GM18520 (cell line): ENCODE results near the gene SPA17.

ENCODE experiments used
- ATAC-seq: cut with Tn5 transposase; IDR thresholded peaks from one replicate; pipeline ENCODE4 v1.9.1; 2021; ENCODE audit not compliant: unreplicated experiment

SPA17 gene

DNA sequence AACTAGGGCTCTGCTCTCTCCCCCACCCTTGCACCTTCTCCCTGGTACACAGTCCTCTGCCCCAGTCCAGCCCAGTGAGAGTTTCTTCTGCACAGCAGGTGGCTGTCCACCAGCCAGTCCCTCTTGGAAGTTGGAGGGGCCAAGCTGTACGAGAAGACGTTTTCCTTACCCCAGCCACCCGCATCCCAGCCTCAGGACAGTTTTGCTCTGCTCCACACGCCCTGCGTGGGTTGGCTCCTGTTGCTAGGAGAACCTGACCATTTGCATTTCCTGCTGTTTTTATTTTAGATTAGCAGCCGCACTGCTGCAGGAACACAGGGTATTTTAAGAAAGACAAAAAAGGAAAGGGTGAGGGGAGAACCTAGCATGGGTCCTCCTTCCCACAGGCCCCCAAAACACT lies 48.5 kb downstream of the SPA17 start:
- no peak for ATAC-seq

DNA sequence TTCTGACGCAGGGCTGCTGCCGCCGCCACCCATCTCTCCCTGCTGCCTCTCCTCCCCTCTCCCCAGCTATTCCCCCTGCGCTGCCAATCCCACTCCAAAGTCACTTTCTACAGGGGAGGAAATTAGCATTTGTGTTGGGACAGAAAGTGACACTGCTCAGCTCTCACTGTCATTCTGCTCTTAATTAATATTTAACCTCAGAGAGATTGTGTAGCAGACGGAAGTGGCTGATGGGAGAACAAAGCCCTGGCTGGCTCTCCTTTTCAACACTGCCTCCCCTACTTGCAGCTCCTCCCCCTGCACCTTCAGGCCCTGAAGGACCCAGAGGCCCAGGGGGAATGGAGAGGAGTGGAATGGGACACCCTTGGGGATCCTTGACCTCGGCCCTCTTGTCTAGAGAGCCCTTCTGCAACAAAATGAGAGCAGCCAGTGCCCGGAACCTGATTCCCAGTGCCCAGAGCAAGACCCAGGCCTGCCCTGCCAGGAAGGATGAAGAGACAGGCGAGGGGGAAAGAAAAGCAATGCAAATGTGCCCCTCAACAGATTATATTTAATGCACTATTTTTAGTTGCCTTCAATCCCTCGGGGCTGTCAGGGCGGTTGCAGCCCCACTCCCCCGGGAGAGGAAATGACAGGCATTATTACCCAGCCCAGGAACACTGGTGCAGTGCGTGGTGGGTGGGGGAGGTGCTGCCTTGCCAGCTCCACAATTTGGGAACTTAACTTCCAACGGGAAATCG lies 51.4 kb downstream of the SPA17 start:
- peak; percentile 76 for ATAC-seq

DNA sequence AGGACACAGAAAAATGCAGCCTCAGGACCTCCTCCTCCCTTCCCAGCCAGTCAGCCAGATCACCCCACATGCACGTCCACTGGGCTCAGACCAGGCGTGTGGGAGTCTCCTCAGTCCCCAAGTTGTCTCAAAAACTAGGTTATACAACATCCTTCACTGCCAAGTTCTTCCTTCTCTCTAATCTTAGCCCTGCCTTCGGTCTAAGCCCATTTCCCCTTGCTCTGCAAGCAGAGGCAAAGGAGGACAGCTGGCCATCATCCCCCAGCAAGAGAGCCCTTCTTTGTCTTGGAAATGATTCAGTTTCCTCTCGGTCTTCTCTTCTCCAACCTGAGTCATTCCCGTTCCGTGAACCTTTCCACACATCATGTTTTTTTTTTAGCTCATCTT lies 52.0 kb downstream of the SPA17 start:
- no peak for ATAC-seq

DNA sequence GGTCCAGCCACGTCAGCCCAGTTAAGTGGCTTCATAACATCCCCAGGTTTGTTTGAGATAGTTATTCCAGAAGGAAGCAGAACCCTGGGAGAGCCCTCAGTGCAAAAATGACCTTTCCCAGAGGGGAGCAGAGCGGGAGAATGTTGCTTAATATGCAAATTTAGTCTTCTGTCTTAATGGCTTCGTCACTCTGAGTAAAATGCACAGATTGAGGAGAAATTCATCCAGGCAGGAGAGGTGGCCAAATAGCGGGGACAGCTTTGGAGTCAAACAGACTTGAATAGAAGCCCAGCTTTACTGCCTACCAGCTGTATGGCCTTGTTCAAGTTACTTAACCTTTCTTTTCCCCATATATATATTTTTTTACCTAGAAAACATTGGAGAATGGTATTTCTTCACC lies 53.8 kb downstream of the SPA17 start:
- ATAC-seq: no peak

DNA sequence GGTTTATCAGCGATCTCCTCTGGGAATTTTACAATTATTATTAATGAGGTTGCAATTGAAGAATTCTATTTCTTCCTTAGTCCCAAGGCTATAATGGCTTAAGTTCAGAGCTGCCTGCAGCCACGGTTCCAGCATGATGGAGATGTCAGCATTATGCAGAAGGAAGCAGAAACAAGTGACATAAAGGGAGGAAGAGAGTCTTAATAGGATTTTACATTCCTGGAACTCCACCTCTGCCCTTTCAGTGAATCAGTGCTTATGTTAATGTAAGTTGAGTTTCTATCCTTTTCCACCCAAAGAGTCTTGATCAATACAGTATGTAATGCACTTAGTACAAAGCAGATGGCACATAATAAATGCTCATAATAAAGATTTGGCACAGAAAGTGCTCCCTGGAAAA lies 54.4 kb downstream of the SPA17 start:
- no peak for ATAC-seq

DNA sequence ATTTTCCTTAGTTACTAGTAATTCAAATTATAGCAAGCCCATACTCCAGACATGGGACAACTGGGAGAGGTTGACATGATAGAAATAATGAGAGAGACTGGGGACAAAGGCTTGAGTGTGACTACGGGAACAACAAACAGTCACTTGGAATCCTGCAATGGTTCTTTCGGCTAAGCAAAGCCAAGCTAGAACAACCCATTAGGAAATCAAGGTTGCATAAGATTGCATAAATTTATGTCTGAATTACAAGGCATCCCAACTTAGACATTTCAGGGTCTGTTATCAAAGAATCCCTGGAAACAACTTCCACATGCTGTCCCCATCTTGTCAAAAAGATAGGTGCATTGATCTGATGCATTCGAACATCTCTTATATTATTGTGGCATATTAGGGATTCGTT lies 55.9 kb downstream of the SPA17 start:
- ATAC-seq: no peak

DNA sequence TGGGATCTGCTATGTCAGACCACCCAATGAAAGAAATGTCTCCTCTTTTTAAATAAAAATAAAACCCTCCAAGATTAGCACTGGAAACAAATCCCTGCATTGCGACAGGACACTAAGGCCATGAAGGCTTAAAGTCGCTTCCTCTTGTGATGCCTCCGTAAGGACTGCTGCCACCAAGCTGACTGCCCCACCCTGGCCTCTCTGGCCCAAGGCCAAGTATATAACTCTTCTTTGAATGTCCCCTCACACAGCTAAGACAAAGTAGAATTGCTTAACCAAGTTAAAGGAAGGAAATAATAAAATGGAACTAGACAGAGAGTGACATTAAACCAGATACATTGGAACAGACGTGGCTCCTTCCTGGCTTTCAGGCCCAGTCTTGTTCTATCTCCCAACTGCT lies 58.5 kb downstream of the SPA17 start:
- no peak for ATAC-seq

DNA sequence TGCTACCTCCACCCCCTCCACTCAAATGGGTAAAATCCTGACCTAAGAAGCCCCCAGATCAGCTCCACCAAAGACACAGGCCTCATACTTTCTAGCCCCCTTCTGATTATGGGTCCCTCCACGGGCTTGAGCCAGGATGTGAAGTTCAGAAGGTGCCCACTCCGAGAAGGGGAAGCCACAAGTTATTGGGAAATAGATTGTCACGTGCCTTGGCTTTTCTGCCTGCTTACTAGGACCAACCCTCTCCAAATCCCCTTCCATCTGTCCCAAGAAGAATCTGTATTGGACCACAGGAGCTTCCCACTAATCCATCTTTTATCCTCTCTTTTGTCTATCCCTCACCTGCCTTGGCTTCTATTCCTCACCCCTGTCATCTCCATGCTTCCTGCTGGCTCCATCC lies 63.0 kb downstream of the SPA17 start:
- ATAC-seq: no peak

DNA sequence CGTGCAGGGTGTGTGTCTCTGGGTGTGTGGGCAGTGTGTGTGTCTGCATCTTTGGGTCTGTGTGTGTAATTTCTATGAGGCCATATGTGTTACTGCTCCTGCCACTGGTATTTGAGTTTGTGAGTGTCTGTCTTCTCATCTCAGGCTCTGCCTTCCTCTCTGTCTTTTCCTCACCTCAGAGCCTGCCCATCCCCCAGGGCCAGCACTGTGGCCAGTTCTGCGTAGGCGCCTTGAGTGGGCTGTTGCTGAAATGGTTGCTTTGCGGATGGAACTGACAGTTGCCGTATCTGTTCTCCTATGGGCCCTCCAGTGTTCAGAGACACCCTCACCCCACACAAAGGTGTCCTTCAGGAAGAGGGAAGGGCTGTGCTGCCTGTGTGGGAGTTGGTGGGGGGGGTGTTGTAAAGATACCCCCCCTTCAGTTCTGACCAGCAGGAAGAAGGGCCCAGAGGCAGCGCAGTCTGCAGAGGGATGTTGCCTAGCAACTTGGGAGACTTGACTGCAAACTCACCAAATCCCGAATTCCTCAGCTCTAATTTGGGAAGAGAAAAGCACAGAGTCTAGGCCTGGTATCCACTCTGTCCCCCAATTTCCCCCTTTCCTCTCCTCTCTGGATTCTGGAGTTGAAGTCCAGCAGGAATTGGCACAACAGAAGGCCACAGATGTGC lies 64.1 kb downstream of the SPA17 start:
- no peak for ATAC-seq

DNA sequence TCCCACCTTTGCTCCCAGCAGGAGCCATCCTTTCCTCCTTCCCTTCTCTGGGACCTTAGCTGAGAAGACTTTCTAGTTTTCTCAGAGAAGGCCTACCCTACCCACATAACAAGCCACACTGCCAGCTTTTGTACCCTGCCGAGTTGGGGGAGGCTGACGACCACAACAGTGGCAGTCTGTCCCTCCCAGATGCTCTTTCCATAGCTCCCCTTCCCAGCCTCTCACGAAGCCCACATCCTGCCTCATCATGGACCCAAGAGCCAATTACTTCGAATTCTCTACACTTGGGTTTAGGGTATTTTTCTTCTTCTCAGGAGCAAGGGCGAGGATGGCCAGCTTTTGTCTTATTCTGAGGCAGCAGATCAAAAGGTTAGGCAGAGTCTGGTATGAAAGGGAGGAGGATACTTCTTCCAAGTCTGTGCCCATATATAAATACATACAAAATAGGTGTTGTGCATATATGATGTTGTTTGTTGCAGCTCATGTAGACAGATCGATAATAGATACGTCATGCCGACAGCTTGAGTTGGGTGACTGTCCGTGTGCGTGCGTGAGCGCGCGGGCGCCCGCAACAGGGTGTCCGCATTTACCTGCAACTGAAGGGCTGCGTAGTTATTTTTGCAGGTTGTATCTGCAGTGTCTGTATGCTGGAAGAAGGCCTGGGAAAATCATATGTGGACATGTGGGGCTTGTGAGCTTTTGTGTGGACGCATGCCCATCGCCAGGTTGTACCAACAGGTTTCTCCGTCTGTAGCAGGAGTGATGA lies 65.2 kb downstream of the SPA17 start:
- no peak for ATAC-seq

DNA sequence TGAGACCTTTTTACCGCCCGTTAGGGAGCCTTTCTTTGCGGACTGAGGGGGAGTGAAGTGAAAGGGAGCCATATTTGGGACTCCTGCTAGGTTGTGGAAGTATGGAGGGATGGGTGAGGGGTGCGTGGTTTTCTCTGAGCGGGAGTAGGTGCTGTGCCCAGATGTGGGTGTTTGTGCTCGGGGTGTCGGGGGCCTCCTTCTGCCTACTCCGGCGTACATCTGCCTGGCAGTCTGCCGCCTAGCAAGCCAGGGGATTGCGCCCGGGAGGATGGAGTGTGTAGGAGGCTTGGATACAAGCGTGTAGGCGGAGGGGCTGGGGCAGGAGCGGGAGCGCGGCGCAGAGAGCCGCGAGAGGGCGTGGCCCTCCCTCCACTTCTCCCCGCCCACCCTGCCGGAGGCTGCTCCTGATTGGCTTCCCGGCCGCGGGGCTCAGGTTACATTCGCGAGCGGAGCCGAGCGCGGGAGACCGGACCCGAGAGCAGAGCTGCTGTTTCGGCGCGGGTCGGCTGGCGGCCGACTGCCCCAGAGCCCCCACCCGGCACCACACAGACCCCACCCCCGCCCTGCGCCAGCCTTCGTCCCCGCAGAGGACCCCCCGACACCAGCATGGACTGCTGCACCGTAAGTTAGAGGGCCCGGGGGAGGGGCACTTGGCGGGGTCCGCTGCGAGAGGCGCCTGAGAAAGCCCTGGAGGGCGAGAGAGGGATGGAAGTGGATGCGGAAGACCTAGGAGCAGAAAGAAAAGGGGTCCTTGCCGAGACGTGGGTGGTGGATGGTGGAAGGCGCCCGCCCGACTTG lies 66.0 kb downstream of the SPA17 start, which contains the start of gene NRGN:
Gene NRGN, plus strand, starts transcription at position 464 of the 798 bp plus-strand sequence. Its CDS starts 143 bp downstream, at position 607.
- ATAC-seq: peak; percentile 91

DNA sequence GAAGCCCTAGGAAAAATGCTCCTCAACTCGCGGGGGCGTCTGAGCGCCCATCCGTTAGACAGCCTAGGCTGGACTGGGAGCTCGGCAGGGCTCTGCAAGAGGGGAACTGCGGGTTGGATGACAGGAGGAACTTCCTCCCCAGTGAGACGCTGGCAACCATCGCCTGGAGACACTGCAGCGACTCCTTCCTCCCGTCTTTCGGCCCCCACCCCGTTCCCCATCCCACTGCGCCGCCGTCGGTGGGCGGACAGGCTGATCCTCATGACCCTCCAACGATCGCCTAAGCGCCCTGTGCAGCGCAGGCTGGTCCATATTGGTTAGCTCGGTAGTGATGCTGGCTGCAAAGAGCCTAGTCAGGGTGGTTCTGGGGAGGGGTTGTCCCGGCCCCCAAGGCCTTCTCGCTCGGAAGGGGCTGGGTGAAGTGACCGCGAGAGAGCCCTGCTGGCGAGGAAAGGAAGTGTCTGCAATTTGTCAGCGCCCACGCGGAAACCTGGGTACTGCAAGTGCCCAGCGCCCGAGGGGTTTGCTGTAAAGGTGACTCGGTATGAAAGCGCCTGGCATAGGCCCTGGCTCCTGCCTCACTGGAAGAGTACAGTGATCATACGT lies 66.7 kb downstream of the SPA17 start:
- ATAC-seq: no peak

DNA sequence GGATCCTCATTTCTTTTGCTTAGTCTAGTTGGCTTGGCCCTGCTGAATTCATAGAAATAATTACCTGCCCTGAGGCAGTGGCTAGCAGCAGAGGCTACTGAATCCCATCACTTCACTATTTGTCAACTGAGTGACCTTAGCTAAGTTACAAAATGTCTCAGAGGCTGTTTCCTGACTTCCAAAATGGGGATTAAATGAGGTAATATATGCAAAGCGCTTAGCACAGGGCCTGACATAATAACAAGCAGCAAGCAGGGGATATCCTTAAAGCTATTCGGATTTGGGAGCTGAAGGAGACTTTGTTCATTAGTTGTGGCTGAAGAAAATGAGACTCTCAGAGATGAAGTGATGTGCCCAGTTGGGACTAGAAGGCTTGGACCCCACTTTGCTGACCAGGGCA lies 68.9 kb downstream of the SPA17 start:
- no peak for ATAC-seq

DNA sequence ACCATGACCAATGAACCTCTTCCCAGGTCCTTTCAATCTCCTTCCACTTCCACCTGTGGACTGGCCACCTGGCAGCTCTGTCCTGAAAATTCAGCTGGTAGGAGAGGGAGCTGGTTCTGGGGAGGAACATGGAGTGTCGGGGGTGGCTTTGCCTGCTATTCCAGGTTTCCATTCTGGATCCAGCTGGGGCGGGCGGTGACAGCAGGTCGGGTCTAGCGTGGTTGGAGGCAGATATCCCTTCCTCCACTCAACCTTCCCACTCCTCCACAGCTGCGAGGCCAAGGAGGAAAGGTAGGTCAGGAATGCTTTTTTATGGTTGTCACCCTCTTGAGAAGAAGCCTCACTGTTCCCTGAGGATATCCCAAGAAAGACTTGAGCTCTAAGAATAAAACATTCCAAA lies 69.3 kb downstream of the SPA17 start:
- no peak for ATAC-seq

DNA sequence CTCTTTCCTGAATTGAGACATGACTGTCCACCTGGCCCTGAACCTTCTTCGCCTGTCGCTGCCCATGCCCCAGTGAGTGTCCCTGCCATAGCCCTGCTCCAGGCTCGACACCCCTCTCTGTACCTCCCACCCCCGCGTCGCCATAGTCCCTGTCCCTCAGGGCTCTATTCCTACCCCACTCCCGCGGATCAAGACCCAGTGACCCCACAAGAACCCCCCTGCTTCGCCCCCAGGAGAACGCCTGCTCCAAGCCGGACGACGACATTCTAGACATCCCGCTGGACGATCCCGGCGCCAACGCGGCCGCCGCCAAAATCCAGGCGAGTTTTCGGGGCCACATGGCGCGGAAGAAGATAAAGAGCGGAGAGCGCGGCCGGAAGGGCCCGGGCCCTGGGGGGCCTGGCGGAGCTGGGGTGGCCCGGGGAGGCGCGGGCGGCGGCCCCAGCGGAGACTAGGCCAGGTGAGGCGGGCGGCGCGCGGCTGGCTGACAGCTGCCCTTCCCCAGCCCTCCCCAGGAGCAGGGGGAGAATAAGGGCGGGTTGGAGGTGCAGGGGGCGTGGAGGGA lies 71.6 kb downstream of the SPA17 start:
- ATAC-seq: no peak

DNA sequence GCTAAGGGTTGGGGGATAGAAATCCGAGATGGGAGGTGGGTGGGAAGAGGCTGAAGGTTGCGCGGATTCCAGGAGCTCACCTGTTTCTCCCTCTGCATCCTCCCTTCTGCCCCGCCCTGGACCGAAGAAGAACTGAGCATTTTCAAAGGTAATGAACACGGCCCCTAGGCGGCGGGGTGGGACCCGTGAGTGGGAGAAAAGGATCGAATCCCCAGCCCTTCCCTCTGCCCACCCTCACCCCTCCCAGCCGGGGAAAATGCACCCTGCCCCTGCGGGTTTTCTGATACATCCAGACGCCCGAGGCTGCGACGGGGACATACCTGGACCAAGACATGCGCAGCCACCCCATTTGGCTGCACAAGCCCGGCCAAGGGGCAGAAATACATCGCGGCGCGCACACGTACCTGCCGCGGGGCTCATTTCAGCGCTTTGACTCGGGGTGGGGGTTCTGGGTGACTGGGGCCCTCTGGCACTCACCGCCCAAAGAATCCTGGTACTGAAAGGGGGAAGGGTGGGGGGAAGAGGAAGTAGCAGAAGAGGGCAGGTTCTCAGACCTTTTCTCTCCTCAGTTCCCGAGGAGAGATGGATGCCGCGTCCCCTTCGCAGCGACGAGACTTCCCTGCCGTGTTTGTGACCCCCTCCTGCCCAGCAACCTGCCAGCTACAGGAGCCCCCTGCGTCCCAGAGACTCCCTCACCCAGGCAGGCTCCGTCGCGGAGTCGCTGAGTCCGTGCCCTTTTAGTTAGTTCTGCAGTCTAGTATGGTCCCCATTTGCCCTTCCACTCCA lies 72.3 kb downstream of the SPA17 start:
- ATAC-seq: no peak

DNA sequence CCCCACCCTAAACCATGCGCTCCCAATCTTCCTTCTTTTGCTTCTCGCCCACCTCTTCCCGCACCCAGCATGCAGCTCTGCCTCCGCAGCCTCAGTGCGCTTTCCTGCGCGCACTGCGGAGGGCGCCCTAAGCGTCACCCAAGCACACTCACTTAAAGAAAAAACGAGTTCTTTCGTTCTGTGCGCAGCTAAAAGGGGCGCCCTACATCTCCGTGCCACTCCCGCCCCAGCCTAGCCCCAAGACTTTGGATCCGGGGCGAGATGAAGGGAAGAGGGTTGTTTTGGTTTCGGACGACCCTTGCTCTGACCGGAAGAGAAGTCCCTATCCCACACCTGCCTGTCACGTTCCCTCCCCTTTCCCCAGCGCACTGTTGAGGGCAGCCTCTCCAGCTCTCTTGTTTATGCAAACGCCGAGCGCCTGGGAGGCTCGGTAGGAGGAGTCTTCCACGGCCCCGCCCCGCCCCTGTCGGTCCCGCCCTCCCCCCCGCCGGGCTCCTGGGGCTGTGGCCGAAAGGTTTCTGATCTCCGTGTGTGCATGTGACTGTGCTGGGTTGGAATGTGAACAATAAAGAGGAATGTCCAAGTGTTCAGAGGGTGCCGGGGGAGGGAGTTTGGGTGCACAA lies 73.0 kb downstream of the SPA17 start:
- ATAC-seq: peak; percentile 72
